Liver (tissue), 9 donors: ENCODE data around the gene RTL3. TPM values are rescaled to one million over a fixed set of nuclear protein-coding genes. Genes with fewer than 3 reads are reported as not detected.
A peak's percentile ranks its signal among the peaks of the same experiment; 100 is the strongest.

Experiments
- DNase-seq: peaks from one replicate; pipeline ENCODE4 v3.0.0-alpha.2; 2017; ENCODE audit warnings: low spot score
- H3K27ac ChIP-seq, 2 donors: one replicate each; pipeline ENCODE4 v1.7.0; 2013; ENCODE audit warnings: inconsistent platforms in 2 of 2, low read length in 2 of 2, control low read depth in 1 of 2, low read depth in 1 of 2, mild to moderate bottlenecking in 1 of 2
- H3K27me3 ChIP-seq, 4 donors: one replicate each; pipeline versions ENCODE4 v1.6.1 to v1.7.0; 2013; ENCODE audit warnings: low read length in 3 of 4, inconsistent platforms in 1 of 4, mild to moderate bottlenecking in 1 of 4, moderate library complexity in 1 of 4; ENCODE audit not compliant: control insufficient read depth in 4 of 4, insufficient read depth in 4 of 4
- H3K36me3 ChIP-seq, 4 donors: one replicate each; pipeline versions ENCODE4 v1.6.1 to v1.7.0; 2013; ENCODE audit warnings: low read length in 3 of 4, mild to moderate bottlenecking in 3 of 4, low read depth in 1 of 4, moderate library complexity in 1 of 4; ENCODE audit not compliant: control insufficient read depth in 4 of 4, insufficient read depth in 3 of 4
- H3K4me1 ChIP-seq, 4 donors: one replicate each; pipeline versions ENCODE4 v1.6.1 to v1.7.0; 2013; ENCODE audit warnings: low read length in 3 of 4, mild to moderate bottlenecking in 3 of 4, moderate library complexity in 1 of 4; ENCODE audit not compliant: control insufficient read depth in 4 of 4, insufficient read depth in 4 of 4
- H3K4me3 ChIP-seq, 3 donors: one replicate each; pipeline versions ENCODE4 v1.6.1 to v1.7.0; 2013; ENCODE audit warnings: low read length in 3 of 3, control low read depth in 1 of 3, low read depth in 1 of 3, mild to moderate bottlenecking in 1 of 3
- H3K9ac ChIP-seq, 2 donors: one replicate each; pipeline ENCODE4 v1.7.0; 2013; ENCODE audit warnings: low read length in 2 of 2, mild to moderate bottlenecking in 2 of 2, moderate library complexity in 2 of 2, control low read depth in 1 of 2, low read depth in 1 of 2
- H3K9me3 ChIP-seq, 4 donors: one replicate each; pipeline versions ENCODE4 v1.6.1 to v1.7.0; 2013; ENCODE audit warnings: low read length in 3 of 4; ENCODE audit not compliant: control insufficient read depth in 4 of 4
- ATF3 ChIP-seq: IDR thresholded peaks from 2 replicates; pipeline ENCODE4 v1.6.1; 2016; ENCODE audit warnings: antibody characterized with exemption
- CTCF ChIP-seq: fragments of 150-350 bp; IDR thresholded peaks from 2 replicates; pipeline ENCODE4 v1.5.1; 2017; ENCODE audit warnings: improper control_type of control experiment, low read depth, low read length; ENCODE audit not compliant: missing input control
- FOXA2 ChIP-seq: IDR thresholded peaks from 2 replicates; pipeline ENCODE4 v1.6.1; 2016; ENCODE audit warnings: antibody characterized with exemption
- GABPA ChIP-seq, 2 donors: IDR thresholded peaks in 1 of 2; conservative IDR thresholded peaks in 1 of 2; 2 replicates each; pipeline ENCODE4 v1.6.1; 2016; ENCODE audit warnings: antibody characterized with exemption in 2 of 2, mild to moderate bottlenecking in 1 of 2, moderate library complexity in 1 of 2
- HNF4A ChIP-seq, 2 donors: conservative IDR thresholded peaks; 2 replicates each; pipeline ENCODE4 v1.6.1; 2016; ENCODE audit warnings: antibody characterized with exemption in 2 of 2, mild to moderate bottlenecking in 2 of 2
- HNF4G ChIP-seq: IDR thresholded peaks from 2 replicates; pipeline ENCODE4 v1.6.1; 2016; ENCODE audit warnings: antibody characterized with exemption
- JUND ChIP-seq, 2 donors: IDR thresholded peaks; 2 replicates each; pipeline ENCODE4 v1.6.1; 2016; ENCODE audit warnings: antibody characterized with exemption in 2 of 2
- RAD21 ChIP-seq, 2 donors: IDR thresholded peaks; 2 replicates each; pipeline ENCODE4 v1.6.1; 2016; ENCODE audit warnings: antibody characterized with exemption in 2 of 2, mild to moderate bottlenecking in 2 of 2
- SP1 ChIP-seq: IDR thresholded peaks from 2 replicates; pipeline ENCODE4 v1.6.1; 2018; ENCODE audit warnings: antibody characterized with exemption, mild to moderate bottlenecking
- TAF1 ChIP-seq: conservative IDR thresholded peaks from 2 replicates; pipeline ENCODE4 v1.6.1; 2016; ENCODE audit warnings: antibody characterized with exemption, mild to moderate bottlenecking
- YY1 ChIP-seq: IDR thresholded peaks from 2 replicates; pipeline ENCODE4 v1.6.1; 2016; ENCODE audit warnings: antibody characterized with exemption, mild to moderate bottlenecking
- ZBTB33 ChIP-seq: IDR thresholded peaks from 2 replicates; pipeline ENCODE4 v1.6.1; 2016; ENCODE audit warnings: antibody characterized with exemption
- WGBS: extraction: QIAGEN DNeasy Blood & Tissue Kit; methylation state at CpG from one replicate; pipeline ENCODE4 v1.1.7; 2013; 5-methylcytosine and 5-hydroxymethylcytosine counted together
- polyA plus RNA-seq, 2 donors: library from polyadenylated mRNA; stranded (reverse) in 1 of 2; unstranded in 1 of 2; fragments of 200-250 nt in 1 of 2; fragments of >200 nt in 1 of 2; fragmentation: Nextera tagmentation in 1 of 2; extraction: Ambion mirVana in 1 of 2; gene quantifications; one replicate each; pipeline versions ENCODE4 v1.2.1 to v1.2.3, GENCODE V29; 2013 to 2015
- total RNA-seq, 2 donors: library from RNA; depleted of rRNA; stranded (reverse); fragments of >200 nt; gene quantifications; one replicate each; pipeline ENCODE4 v1.2.3, GENCODE V29; 2014
- TF ChIP-seq, protein P1 (sequence below): IDR thresholded peaks from 2 replicates; pipeline ENCODE4 v1.6.1; 2016; ENCODE audit warnings: antibody characterized with exemption
- TF ChIP-seq, protein P2 (sequence below): IDR thresholded peaks from 2 replicates; pipeline ENCODE4 v1.6.1; 2016; ENCODE audit warnings: antibody characterized with exemption, mild to moderate bottlenecking
- donor health status: healthy.
- donor health status: healthy.
- donor health status: healthy.
- donor health status: healthy.
- donor health status: healthy.

The RTL3 gene
- total and polyA plus RNA-seq, 4 donors: not detected

DNA sequence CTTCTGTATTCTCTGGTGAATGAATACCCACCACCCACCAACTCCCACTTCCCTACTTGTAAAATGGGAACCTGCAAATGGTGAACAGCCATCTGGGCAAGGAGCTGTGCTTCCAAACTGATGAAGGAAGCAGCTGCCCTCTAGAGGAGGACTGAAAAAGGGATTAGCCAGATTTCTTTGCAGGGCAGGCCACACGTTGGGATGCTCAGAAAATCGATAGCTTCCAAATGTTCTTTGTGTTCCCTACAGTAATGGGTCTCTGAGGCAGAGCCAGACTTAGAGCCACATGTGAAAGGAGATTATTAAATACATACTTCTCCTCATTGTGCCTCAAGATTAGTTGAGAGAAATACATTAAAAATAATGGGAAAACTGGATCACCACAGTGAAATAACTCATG lies 49.1 kb upstream of the RTL3 start:
- no peak overlapping the region for H3K4me3 ChIP-seq
- no peak for DNase-seq
- H3K9me3 ChIP-seq: no peaks in the 10 kb centered on the region
- peaks cover 0 to 5% (median 0%) of the 10 kb centered on the region in 4 donors for H3K27me3 ChIP-seq
- no peak overlapping the region for H3K27ac ChIP-seq
- H3K36me3 ChIP-seq: no peaks in the 10 kb centered on the region
- no peak for TF ChIP-seq JUND (IDR thresholded peaks at IDR 0.05)
- TF ChIP-seq, protein P1, sequence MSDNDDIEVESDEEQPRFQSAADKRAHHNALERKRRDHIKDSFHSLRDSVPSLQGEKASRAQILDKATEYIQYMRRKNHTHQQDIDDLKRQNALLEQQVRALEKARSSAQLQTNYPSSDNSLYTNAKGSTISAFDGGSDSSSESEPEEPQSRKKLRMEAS: no peak
- TF ChIP-seq GABPA (IDR thresholded peaks at IDR 0.05 in 1 of 2, conservative IDR thresholded peaks at IDR 0.05 in 1 of 2): no peak
- TF ChIP-seq TAF1: no peak
- TF ChIP-seq SP1: no peak
- peak; percentile 78 to 82 for TF ChIP-seq RAD21 (IDR thresholded peaks at IDR 0.05)
- TF ChIP-seq CTCF: peak; percentile 48
- no peak for TF ChIP-seq HNF4A (conservative IDR thresholded peaks at IDR 0.05)
- TF ChIP-seq FOXA2: no peak
- TF ChIP-seq, protein P2, sequence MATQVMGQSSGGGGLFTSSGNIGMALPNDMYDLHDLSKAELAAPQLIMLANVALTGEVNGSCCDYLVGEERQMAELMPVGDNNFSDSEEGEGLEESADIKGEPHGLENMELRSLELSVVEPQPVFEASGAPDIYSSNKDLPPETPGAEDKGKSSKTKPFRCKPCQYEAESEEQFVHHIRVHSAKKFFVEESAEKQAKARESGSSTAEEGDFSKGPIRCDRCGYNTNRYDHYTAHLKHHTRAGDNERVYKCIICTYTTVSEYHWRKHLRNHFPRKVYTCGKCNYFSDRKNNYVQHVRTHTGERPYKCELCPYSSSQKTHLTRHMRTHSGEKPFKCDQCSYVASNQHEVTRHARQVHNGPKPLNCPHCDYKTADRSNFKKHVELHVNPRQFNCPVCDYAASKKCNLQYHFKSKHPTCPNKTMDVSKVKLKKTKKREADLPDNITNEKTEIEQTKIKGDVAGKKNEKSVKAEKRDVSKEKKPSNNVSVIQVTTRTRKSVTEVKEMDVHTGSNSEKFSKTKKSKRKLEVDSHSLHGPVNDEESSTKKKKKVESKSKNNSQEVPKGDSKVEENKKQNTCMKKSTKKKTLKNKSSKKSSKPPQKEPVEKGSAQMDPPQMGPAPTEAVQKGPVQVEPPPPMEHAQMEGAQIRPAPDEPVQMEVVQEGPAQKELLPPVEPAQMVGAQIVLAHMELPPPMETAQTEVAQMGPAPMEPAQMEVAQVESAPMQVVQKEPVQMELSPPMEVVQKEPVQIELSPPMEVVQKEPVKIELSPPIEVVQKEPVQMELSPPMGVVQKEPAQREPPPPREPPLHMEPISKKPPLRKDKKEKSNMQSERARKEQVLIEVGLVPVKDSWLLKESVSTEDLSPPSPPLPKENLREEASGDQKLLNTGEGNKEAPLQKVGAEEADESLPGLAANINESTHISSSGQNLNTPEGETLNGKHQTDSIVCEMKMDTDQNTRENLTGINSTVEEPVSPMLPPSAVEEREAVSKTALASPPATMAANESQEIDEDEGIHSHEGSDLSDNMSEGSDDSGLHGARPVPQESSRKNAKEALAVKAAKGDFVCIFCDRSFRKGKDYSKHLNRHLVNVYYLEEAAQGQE: no peak
- WGBS: 22% methylated on average over 2 of the region's 2 CpGs
- no peaks in the 10 kb centered on the region for H3K4me1 ChIP-seq
- H3K9ac ChIP-seq: no peak overlapping the region

DNA sequence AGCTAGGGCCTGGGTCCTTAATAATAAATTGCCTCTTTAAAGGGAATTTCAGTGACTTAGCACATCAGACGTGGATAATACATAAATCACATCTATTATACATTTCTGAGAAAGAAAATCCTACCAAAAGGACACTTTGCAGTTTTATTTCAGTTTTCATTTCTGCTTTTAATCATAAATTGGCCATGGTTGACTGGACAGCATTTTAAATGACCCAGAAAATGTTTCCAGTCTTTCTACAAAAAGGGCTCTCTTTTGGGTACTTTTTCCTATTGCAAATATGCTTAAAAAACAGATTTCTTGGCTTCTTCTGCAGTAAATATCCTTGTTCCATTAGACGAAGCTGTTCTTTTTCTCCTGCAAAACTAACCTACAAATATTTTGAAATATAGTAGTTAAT lies 46.9 kb upstream of the RTL3 start:
- Histone ChIP-seq H3K27ac (no peak overlapping the region), H3K4me1 (no peaks in the 10 kb centered on the region), H3K4me3 (no peak overlapping the region), H3K9me3 (no peaks in the 10 kb centered on the region), H3K27me3 (peaks cover 0 to 2% (median 0%) of the 10 kb centered on the region in 4 donors), H3K36me3 (no peaks in the 10 kb centered on the region), H3K9ac (no peak overlapping the region)
- 64% methylated on average over 2 of the region's 2 CpGs for WGBS
- no peak for TF ChIP-seq JUND (IDR thresholded peaks at IDR 0.05)
- no peak for TF ChIP-seq HNF4G
- TF ChIP-seq ZBTB33: no peak
- TF ChIP-seq, protein P2: no peak
- TF ChIP-seq SP1: no peak
- no peak for TF ChIP-seq YY1
- TF ChIP-seq ATF3: no peak
- TF ChIP-seq, protein P1: no peak
- DNase-seq: no peak
